ENCODE results near the gene ARSI. TPM values are rescaled to one million over a fixed set of nuclear protein-coding genes. Genes with fewer than 3 reads are reported as not detected.

The ARSI gene
- total and polyA plus RNA-seq, 4 donors: 0.23 to 0.51 (median 0.33) TPM; not detected in 1

DNA sequence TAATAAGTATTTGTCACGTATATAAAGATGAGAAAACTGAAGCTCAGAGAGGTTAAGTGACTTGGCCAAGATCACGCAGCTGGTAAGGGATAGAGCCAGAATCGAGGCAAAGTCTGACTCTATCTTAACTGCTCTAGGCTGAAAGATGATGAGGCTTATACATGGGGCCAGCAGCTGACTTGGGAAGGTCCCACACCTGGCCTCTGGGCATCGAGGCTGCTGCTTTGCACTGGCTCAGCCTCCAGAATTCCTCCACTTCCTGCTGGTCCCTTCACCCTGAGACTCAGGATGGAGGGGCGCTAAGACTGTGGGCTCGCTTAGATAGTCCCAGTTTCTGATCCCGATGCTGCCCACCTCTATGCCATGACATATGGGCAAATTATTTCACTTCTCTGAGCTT is 48.3 kb downstream of the ARSI start:
- no peak for DNase-seq (ENCODE audit: low spot score)
- H3K27ac ChIP-seq (ENCODE audit: low read depth in 1 of 2, low read length in 2 of 2): no peak overlapping the region
- WGBS: 85% methylated on average over 7 of the region's 7 CpGs
- no peaks in the 10 kb centered on the region for H3K36me3 ChIP-seq (ENCODE audit: control insufficient read depth in 4 of 4, insufficient read depth in 3 of 4, low read depth in 1 of 4, low read length in 3 of 4)
- no peaks in the 10 kb centered on the region for H3K9me3 ChIP-seq (ENCODE audit: control insufficient read depth in 4 of 4, low read length in 3 of 4)
- H3K4me3 ChIP-seq (ENCODE audit: low read depth in 1 of 3, low read length in 3 of 3): no peak overlapping the region
- H3K4me1 ChIP-seq (ENCODE audit: control insufficient read depth in 4 of 4, insufficient read depth in 4 of 4, low read length in 3 of 4): no peaks in the 10 kb centered on the region
- TF ChIP-seq TAF1 (conservative IDR thresholded peaks at IDR 0.05): no peak
- no peak for TF ChIP-seq RXRA (IDR thresholded peaks at IDR 0.05)
- no peak for TF ChIP-seq HNF4G (IDR thresholded peaks at IDR 0.05)
- TF ChIP-seq, protein P1, sequence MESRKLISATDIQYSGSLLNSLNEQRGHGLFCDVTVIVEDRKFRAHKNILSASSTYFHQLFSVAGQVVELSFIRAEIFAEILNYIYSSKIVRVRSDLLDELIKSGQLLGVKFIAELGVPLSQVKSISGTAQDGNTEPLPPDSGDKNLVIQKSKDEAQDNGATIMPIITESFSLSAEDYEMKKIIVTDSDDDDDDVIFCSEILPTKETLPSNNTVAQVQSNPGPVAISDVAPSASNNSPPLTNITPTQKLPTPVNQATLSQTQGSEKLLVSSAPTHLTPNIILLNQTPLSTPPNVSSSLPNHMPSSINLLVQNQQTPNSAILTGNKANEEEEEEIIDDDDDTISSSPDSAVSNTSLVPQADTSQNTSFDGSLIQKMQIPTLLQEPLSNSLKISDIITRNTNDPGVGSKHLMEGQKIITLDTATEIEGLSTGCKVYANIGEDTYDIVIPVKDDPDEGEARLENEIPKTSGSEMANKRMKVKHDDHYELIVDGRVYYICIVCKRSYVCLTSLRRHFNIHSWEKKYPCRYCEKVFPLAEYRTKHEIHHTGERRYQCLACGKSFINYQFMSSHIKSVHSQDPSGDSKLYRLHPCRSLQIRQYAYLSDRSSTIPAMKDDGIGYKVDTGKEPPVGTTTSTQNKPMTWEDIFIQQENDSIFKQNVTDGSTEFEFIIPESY (IDR thresholded peaks at IDR 0.05): no peak
- H3K9ac ChIP-seq (ENCODE audit: low read depth in 1 of 2, low read length in 2 of 2): no peak overlapping the region
- no peaks in the 10 kb centered on the region for H3K27me3 ChIP-seq (ENCODE audit: control insufficient read depth in 4 of 4, insufficient read depth in 4 of 4, low read length in 3 of 4)

- no peaks in the 10 kb centered on the region for H3K36me3 ChIP-seq (ENCODE audit: control insufficient read depth in 4 of 4, insufficient read depth in 3 of 4, low read depth in 1 of 4, low read length in 3 of 4)
- no peak overlapping the region for H3K9ac ChIP-seq (ENCODE audit: low read depth in 1 of 2, low read length in 2 of 2)
- no peak for DNase-seq (ENCODE audit: low spot score)
- no peaks in the 10 kb centered on the region for H3K4me1 ChIP-seq (ENCODE audit: control insufficient read depth in 4 of 4, insufficient read depth in 4 of 4, low read length in 3 of 4)
- no peaks in the 10 kb centered on the region for H3K9me3 ChIP-seq (ENCODE audit: control insufficient read depth in 4 of 4, low read length in 3 of 4)
- WGBS: 95% methylated on average over 10 of the region's 10 CpGs
- H3K27ac ChIP-seq (ENCODE audit: low read depth in 1 of 2, low read length in 2 of 2): no peak overlapping the region
- TF ChIP-seq, protein P2, sequence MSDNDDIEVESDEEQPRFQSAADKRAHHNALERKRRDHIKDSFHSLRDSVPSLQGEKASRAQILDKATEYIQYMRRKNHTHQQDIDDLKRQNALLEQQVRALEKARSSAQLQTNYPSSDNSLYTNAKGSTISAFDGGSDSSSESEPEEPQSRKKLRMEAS (IDR thresholded peaks at IDR 0.05): no peak
- TF ChIP-seq RAD21 (IDR thresholded peaks at IDR 0.05): no peak
- no peak for TF ChIP-seq EGR1 (IDR thresholded peaks at IDR 0.05; ENCODE audit: low read depth in 2 of 2)
- no peak overlapping the region for H3K4me3 ChIP-seq (ENCODE audit: low read depth in 1 of 3, low read length in 3 of 3)
- no peaks in the 10 kb centered on the region for H3K27me3 ChIP-seq (ENCODE audit: control insufficient read depth in 4 of 4, insufficient read depth in 4 of 4, low read length in 3 of 4)
These were observed 49.1 kb downstream of the ARSI start for GRCh38 chr5:150253416-150254208.

- 88% methylated on average over 6 of the region's 6 CpGs for WGBS
- TF ChIP-seq SP1 (IDR thresholded peaks at IDR 0.05): no peak
- TF ChIP-seq, protein P3, sequence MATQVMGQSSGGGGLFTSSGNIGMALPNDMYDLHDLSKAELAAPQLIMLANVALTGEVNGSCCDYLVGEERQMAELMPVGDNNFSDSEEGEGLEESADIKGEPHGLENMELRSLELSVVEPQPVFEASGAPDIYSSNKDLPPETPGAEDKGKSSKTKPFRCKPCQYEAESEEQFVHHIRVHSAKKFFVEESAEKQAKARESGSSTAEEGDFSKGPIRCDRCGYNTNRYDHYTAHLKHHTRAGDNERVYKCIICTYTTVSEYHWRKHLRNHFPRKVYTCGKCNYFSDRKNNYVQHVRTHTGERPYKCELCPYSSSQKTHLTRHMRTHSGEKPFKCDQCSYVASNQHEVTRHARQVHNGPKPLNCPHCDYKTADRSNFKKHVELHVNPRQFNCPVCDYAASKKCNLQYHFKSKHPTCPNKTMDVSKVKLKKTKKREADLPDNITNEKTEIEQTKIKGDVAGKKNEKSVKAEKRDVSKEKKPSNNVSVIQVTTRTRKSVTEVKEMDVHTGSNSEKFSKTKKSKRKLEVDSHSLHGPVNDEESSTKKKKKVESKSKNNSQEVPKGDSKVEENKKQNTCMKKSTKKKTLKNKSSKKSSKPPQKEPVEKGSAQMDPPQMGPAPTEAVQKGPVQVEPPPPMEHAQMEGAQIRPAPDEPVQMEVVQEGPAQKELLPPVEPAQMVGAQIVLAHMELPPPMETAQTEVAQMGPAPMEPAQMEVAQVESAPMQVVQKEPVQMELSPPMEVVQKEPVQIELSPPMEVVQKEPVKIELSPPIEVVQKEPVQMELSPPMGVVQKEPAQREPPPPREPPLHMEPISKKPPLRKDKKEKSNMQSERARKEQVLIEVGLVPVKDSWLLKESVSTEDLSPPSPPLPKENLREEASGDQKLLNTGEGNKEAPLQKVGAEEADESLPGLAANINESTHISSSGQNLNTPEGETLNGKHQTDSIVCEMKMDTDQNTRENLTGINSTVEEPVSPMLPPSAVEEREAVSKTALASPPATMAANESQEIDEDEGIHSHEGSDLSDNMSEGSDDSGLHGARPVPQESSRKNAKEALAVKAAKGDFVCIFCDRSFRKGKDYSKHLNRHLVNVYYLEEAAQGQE (IDR thresholded peaks at IDR 0.05): no peak
- no peak for TF ChIP-seq RAD21 (IDR thresholded peaks at IDR 0.05)
- TF ChIP-seq TAF1 (conservative IDR thresholded peaks at IDR 0.05): no peak
- no peak for TF ChIP-seq FOXA1 (IDR thresholded peaks at IDR 0.05)
- no peak for TF ChIP-seq YY1 (IDR thresholded peaks at IDR 0.05)
- no peak for TF ChIP-seq HNF4G (IDR thresholded peaks at IDR 0.05)
- no peak for TF ChIP-seq HNF4A (conservative IDR thresholded peaks at IDR 0.05)
- TF ChIP-seq, protein P2 (IDR thresholded peaks at IDR 0.05): no peak
- TF ChIP-seq, protein P4, sequence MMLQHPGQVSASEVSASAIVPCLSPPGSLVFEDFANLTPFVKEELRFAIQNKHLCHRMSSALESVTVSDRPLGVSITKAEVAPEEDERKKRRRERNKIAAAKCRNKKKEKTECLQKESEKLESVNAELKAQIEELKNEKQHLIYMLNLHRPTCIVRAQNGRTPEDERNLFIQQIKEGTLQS (IDR thresholded peaks at IDR 0.05): no peak
- TF ChIP-seq RXRA (IDR thresholded peaks at IDR 0.05): no peak
- no peak for TF ChIP-seq JUND (IDR thresholded peaks at IDR 0.05)
These were observed 50.2 kb downstream of the ARSI start for GRCh38 chr5:150252489-150252888.

More at GRCh38 chr5:150252489-150252888, 50.2 kb downstream of the ARSI start:
- Histone ChIP-seq H3K9me3 (ENCODE audit: control insufficient read depth in 4 of 4, low read length in 3 of 4) (no peaks in the 10 kb centered on the region), H3K4me3 (ENCODE audit: low read depth in 1 of 3, low read length in 3 of 3) (no peak overlapping the region), H3K27me3 (ENCODE audit: control insufficient read depth in 4 of 4, insufficient read depth in 4 of 4, low read length in 3 of 4) (no peaks in the 10 kb centered on the region), H3K27ac (ENCODE audit: low read depth in 1 of 2, low read length in 2 of 2) (no peak overlapping the region), H3K4me1 (ENCODE audit: control insufficient read depth in 4 of 4, insufficient read depth in 4 of 4, low read length in 3 of 4) (no peaks in the 10 kb centered on the region), H3K36me3 (ENCODE audit: control insufficient read depth in 4 of 4, insufficient read depth in 3 of 4, low read depth in 1 of 4, low read length in 3 of 4) (no peaks in the 10 kb centered on the region), H3K9ac (ENCODE audit: low read depth in 1 of 2, low read length in 2 of 2) (no peak overlapping the region)
- DNase-seq (ENCODE audit: low spot score): no peak

Data from liver (tissue), 9 donors.